NCI-H510A treated with DMSO at 0.1 percent for 48 hours (cell line): ENCODE results near the gene SIK3.

Source experiments
- DNase-seq: peaks from one replicate; lab custom pipeline; 2025; lab: John Stamatoyannopoulos, UW

The SIK3 gene

DNA sequence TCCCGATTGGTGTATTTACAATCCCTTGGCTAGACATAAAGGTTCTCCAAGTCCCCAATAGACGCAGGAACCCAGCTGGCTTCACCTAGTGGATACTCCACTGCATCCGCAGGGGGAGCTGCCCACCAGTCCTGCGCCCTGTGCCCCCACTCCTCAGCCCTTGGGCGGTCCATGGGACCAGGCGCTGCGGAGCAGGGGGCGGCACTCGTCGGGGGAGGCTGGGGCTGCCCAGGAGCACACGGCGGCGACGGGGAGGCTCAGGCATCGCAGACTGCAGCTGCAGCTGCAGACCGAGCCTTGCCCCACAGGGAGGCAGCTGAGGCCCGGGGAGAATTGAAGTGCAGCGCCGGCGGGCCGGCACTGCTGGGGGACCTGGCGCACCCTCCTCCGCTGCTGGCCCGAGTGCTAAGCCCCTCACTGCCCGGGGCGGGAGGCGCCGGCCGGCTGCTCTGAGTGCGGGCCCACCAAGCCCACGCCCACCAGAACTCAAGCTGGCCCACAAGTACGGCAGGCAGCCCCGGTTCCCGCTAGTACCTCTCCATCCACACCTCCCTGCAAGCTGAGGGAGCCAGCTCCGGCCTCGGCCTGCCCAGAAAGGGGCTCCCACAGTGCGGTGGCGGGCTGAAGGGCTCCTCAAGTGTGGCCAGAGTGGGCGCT lies 12.2 kb upstream of the SIK3 start:
- no peak for DNase-seq

DNA sequence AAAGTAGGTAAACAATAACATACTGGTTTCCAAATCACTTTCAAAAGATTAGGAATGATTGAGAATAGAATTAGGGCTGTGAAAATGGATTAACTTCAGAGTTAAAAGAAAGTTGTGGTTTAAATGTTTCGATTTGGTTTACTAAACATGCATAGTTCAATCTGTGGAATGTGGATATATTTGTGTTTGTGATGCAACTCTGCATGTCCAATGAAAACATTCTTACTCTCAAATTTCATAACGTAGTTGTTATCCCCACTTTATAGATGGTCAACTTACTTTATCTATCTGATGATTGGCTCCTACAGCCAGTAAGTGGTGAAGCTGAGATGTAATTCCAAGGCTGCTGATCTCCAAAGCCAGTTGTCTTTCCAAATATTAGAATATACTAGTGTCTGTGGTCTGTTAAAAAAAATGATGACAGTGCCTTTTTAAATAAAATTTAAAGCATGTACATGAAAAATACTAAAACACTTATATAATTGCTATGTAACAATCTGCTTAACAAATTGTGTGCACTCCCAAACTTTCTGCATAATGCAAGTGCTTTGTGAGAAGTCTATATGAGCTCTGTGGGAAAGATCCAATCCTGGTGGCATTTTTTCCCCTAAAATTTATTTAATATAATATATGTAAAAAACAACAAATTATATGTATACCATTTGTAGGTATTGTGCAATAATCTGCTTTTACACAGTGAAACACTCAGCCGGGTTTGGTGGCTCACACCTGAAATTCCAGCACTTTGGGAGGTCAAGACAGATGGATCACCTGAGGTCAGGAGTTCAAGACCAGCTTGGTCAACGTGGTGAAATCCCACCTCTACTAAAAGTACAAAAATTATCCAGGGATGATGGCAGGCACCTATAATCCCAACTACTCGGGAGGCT lies 9.7 kb upstream of the SIK3 start:
- no peak for DNase-seq

DNA sequence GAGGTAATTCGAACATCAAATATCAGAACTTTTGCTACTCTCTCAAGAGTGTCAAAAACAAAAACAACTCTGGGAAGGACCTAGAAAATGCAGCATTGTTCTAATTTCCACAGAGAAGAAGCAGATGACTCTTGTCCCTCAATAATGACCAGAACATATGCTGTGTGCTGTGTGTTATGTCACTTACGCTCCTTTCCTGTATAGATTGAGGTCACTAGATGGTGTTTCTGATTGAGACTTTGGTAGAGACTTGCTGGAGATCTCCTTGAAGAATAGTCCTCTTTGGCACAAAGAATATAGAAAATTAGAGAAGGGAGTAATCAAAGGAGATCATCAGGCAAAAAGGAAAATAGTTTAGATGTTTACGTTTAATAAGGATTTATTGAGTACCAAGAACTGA lies 2.3 kb upstream of the SIK3 start:
- DNase-seq: no peak

DNA sequence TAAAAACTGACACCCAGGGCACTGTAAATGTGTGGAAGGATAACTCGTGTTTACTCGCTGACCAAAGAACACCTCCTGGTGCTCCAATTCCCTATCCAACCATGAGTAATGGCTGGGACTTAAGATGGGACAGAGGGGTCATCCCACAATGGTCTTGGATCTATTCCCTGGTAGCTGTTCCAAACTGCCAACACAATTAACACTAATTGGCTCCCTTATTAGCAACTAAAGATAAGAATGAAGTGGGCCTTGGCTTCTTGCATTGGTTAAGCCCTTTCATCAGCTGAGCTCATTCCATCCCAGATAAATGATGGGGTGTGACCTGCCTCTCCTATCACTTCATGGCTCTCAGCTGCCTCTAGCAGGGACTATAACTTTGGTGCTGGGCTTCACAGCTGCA lies 1.5 kb upstream of the SIK3 start:
- DNase-seq: no peak

DNA sequence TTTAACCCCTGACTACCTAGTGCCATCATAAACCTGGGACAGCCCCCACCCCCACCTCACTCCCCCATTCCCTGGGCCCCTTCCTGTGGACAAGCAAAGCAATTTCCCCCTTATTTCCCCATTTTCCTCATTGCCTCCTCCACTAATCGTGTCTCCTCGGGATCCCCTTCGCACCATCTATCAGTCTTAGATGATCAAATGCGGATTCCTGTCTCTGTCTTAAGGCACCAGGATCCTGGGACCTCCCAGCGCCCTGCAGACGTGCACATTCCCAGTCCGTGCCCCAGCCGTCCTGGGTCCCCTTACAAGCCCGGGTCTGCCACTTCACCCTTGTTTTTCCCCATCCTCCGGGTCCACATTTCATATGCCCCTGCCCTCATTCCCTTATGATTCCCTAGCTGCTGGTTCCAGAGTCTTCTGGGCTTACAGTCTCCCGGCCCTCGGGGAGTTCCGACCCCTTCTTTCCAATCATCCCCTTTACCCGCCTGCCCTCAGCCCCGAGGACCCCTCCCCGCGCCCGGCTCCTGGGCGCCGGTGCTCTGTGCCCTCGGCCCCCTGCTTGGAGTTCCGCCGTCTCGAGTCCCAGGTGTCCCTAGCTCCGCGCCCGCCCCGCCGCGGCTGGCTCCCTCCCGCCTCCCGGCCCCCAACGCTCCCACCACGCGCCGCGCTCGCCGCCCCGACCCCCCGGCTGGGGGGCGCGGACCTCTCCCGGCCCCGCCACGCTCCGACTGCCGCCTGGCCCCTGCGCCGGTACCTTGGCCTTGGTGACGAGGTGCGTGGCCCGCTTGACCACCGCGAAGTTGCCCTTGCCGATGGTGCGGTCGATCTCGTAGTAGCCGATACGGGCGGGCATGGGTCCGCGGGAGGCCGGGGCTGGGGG lies 599 bp downstream of the SIK3 start:
- DNase-seq: no peak

DNA sequence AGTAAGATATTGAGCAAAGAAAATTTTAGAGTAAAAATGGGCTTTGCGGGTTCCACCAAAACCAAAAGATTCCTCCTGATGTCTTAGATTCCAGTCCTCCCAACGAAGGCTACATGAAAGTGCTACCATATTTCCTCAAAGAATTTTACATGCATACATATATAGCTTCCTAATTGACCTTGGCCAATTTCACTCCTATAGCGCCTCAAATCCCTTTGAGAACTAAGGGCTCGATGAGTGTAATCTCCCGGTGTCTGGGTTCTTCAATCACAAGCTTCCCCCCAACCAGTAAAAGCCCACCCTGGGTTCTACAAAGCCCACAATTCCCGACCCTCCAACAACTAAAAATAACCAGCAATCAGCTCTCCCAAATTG lies 1.2 kb downstream of the SIK3 start:
- no peak for DNase-seq

DNA sequence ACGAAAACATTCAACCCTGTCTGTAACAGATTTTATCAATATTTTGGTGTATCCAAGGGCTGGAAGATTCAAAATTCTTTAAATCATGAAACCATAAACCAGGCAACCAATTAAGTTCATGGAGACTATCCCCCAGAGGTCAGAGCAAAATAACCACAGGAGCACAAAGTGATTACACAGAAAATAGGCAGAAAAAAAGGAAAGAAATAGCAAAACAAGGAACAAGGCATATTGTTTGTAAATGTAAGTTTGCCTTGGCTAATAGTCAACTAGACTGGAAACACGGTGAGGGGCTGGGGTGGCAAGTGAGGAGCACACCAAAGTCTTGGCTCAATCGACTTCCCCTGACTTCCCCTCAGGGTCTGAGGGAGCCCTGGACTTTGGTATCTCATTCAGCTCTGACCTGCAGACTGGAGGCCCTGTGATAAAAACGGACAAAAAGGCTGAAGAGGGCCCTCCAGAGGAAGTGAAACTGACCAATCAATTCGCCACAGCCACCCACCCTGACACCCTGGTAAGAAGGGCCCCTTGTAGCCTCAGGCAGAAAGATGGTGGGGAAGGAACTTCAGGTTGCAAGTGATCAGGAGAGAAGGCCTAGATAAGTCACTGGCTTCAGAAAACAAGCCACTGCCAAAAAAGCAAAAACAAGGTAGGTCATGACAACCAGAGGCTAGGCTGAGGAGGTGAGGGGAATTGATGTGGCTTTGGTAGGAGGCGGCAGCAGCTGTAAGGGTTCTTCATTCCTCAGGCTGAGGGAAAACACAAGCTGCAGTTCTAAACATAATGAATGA lies 1.8 kb downstream of the SIK3 start:
- DNase-seq: no peak

DNA sequence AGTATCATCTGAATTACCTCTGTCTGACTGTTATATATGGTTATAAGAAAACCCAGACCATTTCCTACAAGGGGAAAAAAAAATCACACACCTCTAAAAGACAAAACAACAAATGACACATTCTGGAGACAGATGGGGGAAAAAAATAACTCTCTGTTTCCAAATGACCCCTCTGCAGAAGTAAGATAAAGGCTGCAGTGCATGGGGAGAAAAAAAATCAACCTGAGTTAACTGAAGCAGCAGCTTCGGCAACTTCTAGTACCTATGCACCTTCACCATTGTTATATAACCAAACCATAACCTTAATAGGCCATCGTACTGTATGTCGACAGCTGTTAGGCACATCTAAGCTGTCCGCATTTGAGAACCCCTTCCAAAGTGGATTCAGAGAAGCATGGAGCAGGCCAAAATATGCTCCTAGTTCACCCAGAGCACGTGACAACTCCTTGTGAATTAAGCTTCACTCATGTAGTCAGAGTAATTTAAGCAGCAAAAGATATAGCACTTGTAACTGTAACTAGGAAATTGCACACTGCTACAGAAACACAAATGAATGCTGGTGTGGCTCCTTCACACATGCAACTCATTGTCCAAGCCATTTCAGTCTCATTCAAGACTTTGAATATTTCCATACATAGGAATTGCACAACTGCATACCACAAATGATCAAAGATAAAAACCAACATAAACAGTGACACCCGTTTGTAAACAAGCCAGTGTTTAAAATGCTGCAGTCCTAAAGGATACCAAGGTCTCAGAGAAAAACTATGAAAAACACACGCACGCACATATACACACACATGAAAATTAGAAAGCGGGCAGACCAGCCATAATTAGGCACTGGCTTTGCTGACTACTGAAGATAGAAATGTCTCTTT lies 2.7 kb downstream of the SIK3 start:
- peak; percentile 37 for DNase-seq

DNA sequence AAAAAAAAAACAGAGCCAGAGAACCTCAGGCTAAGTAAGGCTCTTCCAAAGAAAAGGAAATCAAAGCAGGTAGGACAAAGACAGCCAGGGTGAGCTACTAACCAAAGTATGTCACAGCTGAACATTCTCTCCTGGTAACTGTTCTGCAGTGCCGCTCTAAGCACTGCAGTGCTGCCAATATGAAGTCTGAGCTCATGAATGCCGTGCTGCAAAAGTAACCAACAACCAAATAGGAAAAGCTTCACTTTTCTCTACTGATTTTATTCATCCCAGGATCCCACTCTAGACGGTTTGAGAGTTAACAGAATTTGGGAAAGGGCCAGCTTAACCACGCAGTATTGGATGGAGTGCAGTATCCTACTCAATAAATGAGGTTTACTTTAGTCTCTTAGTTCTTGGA lies 3.5 kb downstream of the SIK3 start:
- no peak for DNase-seq

DNA sequence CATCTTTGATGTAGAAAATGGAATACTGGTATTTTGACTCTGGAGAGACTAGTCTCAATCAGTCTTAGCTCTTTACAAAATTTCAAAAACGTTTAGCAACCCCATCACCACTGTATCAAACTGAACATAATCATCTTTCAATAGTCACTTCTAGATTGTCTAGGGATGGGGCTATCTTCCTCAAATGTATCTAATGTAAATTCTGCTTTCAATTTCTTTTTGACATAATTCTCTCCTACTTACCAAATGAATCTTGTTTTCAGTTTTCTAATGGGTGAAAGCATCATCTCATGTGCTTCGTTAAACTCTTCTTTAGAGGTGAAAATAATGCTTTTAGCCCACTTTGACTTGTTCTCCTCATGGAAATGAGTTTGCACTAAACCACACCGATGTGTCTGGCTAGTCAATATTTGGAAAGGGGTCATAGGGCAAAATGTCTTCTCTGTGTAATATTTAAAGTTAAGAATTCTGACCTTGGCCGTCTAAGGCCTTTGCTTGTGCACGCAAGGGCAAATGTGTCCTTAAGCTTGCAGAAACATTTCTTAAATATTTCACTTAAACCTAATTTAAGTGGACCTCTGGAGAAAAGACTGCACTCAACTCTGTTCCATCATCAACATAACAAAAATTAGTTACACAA lies 5.2 kb downstream of the SIK3 start:
- DNase-seq: no peak

DNA sequence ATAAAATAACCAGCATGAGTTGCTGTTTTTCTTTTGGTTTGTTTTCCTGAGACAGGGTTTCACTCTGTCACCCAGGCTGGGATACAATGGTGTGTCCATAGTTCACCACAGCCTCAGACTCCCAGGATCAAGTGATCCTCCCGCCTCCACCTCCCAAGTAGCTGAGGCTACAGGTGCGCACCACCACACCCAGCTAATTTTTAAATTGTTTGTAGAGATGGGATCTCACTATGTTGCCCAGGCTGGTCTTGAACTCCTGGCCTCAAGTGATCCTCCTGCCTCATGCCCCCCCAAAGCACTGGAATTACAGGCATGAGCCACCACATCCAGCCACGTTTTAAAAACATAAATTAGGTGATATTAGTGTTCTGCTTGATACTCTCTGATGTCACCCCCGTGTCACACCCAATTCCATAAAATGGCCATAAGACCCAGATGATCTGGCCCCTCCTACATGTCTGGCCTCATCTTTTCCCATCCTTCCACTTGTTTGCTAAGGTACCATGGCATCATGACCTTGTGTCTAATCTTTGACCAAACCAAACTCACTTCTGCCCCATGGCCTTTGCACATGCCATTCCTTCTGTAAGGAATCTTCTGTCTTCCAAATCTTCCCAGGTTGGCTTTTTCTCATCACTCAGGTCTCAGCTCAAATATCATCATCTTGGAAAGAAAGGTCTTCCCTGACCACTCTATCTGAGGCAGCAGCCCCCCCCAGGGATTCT lies 6.3 kb downstream of the SIK3 start:
- no peak for DNase-seq

DNA sequence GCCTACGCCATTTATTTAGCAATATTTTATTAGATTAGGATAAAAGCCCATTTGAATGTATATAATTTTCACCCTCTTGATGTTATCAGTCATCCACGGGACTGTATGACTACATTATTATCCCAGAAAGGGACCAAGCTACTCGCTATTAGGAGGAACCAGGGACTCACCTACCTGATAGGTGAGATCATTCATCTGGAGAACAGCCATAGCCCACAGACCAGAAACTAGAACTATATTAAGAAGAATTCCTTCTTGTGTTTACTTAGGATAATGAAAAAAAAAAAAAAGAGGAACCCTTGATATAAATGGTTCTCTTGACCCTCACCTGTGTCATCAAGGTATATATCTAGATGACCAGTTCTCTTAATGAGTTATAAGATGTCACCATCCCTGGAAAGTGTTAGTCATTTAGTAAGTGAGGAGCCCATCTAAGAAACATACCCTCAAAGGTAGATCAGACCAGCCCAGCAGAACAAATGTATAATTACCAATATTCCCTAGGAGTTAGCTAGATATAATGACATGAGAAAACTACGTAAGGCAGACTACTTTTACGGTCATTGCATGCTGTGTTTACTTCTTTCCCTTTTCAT lies 8.0 kb downstream of the SIK3 start:
- no peak for DNase-seq

DNA sequence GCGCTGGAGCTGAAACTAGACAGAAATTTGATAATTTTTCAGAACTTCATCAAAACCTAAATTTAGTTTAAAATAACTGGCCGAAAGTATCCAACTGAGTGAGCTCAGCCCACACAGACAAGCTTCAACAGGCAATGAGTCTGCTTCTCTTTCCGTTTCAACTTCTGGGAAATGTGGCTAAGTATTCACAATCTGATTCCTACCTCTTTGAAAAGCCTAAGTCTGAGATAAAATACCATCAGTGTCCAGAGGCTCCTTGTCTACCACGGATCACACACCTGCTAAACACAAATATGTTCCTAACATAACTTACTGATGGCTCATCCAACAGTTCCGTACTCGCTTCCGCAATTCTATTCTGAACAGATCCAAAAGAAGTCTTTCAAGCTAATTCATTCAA lies 8.5 kb downstream of the SIK3 start:
- DNase-seq: no peak

DNA sequence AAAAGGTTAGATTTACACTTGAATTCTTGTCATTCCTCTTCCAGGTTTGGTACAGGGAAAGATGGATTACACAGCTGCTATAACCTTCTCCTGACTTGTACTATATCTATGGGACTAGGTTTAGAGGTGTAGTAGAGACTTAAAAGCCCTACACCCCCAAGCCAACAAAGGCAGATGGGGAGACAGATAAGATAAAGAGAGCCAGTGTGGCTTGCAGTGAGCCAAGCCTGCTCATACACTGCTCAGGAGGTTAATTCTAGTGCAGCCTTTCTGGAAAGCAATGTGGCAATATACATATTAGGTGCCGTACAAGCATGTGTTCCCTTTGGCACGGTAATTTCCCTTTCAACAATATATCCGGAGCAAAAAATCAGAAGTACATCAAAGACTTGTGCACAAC lies 10.8 kb downstream of the SIK3 start:
- no peak for DNase-seq

DNA sequence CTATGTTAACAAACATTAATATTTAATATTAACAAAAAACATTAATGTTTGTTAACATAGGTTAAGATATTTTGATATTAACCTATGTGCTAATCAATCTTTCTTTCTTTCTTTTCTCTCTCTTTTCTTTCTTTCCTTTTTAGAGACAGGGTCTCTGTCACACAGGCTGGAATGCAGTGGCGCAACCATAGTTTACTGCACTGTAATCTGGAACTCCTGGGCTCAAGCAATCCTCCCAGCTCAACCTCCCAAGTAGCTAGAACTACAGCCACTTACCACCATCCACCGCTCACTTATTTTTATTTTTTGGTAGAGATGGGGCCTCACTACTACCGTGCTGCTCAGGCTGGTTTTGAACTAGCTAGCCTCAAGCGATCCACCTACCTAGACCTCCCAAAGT lies 13.2 kb downstream of the SIK3 start:
- no peak for DNase-seq

DNA sequence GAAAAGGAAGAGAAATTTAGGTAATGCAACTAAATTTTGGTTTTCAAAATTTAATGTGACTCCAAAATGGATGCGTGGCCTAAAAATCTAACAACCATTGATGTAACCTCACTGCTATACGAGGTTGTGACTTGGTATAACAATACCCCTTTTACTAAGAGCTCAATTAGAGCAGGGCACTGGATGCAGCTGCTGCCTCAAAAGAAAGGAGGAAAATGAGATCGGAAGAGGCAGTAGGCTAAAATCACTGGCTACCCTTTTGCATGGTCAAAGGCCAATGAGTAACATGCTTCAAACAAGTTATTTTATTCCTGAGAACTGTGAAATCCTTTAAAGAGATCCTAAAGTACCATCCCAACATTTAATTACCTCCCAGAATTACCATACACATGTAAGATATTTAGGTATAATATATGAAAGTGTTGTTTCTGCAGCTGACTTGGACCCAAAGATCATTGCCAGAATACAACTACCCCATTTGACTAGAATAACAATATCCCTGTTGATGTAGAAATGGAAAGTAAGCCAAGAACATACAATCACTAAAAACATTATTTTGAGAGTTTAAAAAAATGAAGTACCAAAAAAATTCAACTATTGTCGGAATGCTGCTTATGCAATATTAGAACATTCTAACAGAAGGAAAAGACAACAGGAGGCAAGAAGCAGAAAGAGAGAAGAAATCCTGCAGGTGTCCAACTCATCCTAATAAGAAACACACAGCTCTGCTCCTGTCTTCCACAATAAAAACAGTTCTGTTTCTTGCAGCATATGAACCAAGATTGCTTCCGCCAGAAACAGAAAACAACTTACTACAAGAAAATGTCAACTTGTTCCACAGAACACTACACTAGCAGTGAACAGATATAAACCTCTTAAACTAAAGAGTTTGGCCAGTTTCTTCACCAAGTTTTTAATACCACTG lies 15.0 kb downstream of the SIK3 start:
- DNase-seq: no peak

DNA sequence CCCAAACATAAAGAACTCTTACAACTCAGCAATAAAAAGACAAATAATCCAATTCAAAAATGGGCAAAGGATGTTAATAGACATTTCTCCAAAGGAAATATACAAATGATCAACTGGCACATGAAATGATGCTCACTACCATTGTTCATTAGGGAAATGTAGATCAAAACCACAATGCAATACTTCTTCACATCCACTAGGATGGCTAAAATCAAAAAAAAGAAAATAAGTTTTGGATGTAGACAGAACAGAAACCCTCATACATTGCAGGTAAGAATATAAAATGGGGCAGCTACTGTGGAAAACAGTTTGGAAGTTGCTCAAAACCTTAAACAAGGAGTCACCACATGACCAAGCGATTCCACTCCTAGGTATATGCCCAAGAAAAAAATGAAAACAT lies 16.3 kb downstream of the SIK3 start:
- no peak for DNase-seq

DNA sequence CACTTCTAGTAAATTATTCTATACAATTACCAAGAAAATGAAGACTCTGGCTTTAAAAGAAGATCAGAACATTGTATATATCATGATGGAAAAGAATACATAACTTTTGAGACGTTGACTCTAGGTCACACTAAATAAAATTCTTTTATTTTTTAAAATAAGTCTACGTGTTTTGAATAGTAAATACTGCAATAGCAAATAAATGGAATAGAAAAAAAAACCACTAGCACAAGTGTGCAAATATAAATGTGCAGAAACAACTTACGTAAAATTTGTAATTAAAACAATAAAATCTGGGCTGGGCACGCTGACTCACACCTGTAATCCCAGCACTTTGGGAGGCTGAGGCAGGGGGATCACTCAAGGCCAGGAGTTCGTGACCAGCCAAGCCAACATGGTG lies 17.9 kb downstream of the SIK3 start:
- no peak for DNase-seq
